MG63 (cell line): Measurements from ENCODE around the gene DNPEP. TPM values are rescaled to one million over a fixed set of nuclear protein-coding genes. Genes with fewer than 3 reads are reported as not detected.
"Not testable (repeated sequence)": the region's sequence is repeated elsewhere in the genome, so short reads cannot be mapped to it uniquely, and the experiment has no call there.

Experiments used
- DNase-seq: peaks from one replicate; pipeline ENCODE4 v3.0.0-alpha.2; 2020
- H3K27me3 ChIP-seq: fragments of 250-450 bp; sonication (Bioruptor Pico); 2 replicates; pipeline ENCODE4 v1.5.1; 2020; ENCODE audit warnings: mild to moderate bottlenecking, moderate library complexity
- H3K36me3 ChIP-seq: fragments of 250-450 bp; sonication (Bioruptor Pico); 2 replicates; pipeline ENCODE4 v1.5.1; 2020; ENCODE audit warnings: mild to moderate bottlenecking, moderate library complexity
- H3K4me3 ChIP-seq: fragments of 250-450 bp; sonication (Bioruptor Pico); 2 replicates; pipeline ENCODE4 v1.5.1; 2020; ENCODE audit warnings: mild to moderate bottlenecking, moderate library complexity
- H3K9me3 ChIP-seq: fragments of 250-450 bp; sonication (Bioruptor Pico); 2 replicates; pipeline ENCODE4 v1.5.1; 2020; ENCODE audit warnings: mild to moderate bottlenecking, moderate library complexity
- total RNA-seq: library from RNA; depleted of rRNA; stranded (reverse); fragments of >200 nt; shearing (Covaris generic); gene quantifications from 2 replicates; pipeline ENCODE4 v1.2.3, GENCODE V29; 2014; ENCODE audit warnings: low replicate concordance

Gene DNPEP
- total RNA-seq, 1 experiment from 2014 or later: 73.1 TPM

GRCh38 chr2:219422952-219423534, 35.3 kb upstream of the DNPEP start:
- Histone ChIP-seq H3K36me3 (no peaks in the 10 kb centered on the region), H3K27me3 (no peaks in the 10 kb centered on the region), H3K4me3 (no peak overlapping the region), H3K9me3 (no peaks in the 10 kb centered on the region)
- DNase-seq: peak; percentile 45

- DNase-seq: no peak
- Histone ChIP-seq H3K9me3 (no peaks in the 10 kb centered on the region), H3K4me3 (no peak overlapping the region), H3K27me3 (no peaks in the 10 kb centered on the region), H3K36me3 (no peaks in the 10 kb centered on the region)
Observed at GRCh38 chr2:219421323-219421722, 33.6 kb upstream of the DNPEP start.

DNA sequence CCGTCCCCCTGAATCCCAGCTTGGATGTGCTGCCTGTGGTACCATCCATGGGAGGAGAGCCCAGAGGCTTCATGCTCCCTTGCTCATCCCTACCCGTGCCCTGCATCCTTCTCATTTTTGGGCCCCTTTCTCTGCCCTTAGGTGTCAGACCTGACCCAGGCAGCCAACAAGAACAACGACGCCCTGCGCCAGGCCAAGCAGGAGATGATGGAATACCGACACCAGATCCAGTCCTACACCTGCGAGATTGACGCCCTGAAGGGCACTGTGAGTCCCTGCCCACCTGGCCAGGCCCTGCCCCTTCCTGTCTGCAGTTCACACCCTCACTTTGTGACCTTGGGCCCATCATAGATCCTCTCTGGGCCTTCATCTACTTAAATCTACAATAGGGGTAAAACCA, 33.0 kb upstream of the DNPEP start:
- no peaks in the 10 kb centered on the region for H3K27me3 ChIP-seq
- DNase-seq: no peak
- H3K36me3 ChIP-seq: no peaks in the 10 kb centered on the region
- no peak overlapping the region for H3K4me3 ChIP-seq
- no peaks in the 10 kb centered on the region for H3K9me3 ChIP-seq

GRCh38 chr2:219419331-219420197, 31.9 kb upstream of the DNPEP start:
- DNase-seq: peak; percentile 57
- H3K27me3 ChIP-seq: no peaks in the 10 kb centered on the region
- no peaks in the 10 kb centered on the region for H3K36me3 ChIP-seq
- H3K9me3 ChIP-seq: no peaks in the 10 kb centered on the region
- H3K4me3 ChIP-seq: no peak overlapping the region

DNA sequence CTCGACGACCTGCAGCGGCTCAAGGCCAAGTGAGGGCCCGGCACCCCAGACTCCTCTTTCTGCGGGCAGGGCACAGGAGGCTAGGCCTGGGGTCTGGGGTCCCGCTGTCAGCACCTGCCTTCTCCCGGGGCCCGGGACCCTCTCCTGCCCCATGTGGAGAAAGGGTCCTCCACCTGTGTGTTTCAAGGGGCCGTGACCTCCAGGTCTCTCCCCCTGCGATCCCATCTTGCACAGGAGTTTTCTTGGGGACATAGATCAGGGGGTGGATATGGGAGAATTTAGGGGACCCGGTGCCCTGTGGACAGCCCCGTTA, 31.3 kb upstream of the DNPEP start:
- no peaks in the 10 kb centered on the region for H3K36me3 ChIP-seq
- DNase-seq: no peak
- no peaks in the 10 kb centered on the region for H3K27me3 ChIP-seq
- no peaks in the 10 kb centered on the region for H3K9me3 ChIP-seq
- H3K4me3 ChIP-seq: no peak overlapping the region

GRCh38 chr2:219418155-219419011, 30.7 kb upstream of the DNPEP start, which contains the start of gene DES:
DES (plus strand) TSS chr2:219418377; CDS start chr2:219418463, 86 bp downstream.
- H3K9me3 ChIP-seq: no peaks in the 10 kb centered on the region
- no peaks in the 10 kb centered on the region for H3K36me3 ChIP-seq
- no peak within 1 kb of the TSS for H3K4me3 ChIP-seq
- DNase-seq: no peak
- H3K27me3 ChIP-seq: no peaks in the 10 kb centered on the region

DNA sequence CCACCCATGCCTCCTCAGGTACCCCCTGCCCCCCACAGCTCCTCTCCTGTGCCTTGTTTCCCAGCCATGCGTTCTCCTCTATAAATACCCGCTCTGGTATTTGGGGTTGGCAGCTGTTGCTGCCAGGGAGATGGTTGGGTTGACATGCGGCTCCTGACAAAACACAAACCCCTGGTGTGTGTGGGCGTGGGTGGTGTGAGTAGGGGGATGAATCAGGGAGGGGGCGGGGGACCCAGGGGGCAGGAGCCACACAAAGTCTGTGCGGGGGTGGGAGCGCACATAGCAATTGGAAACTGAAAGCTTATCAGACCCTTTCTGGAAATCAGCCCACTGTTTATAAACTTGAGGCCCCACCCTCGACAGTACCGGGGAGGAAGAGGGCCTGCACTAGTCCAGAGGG, 29.7 kb upstream of the DNPEP start:
- H3K27me3 ChIP-seq: no peaks in the 10 kb centered on the region
- H3K36me3 ChIP-seq: no peaks in the 10 kb centered on the region
- H3K4me3 ChIP-seq: no peak overlapping the region
- H3K9me3 ChIP-seq: no peaks in the 10 kb centered on the region
- DNase-seq: peak; percentile 81

GRCh38 chr2:219416938-219417337, 29.2 kb upstream of the DNPEP start:
- Histone ChIP-seq H3K27me3 (no peaks in the 10 kb centered on the region), H3K4me3 (no peak overlapping the region), H3K36me3 (no peaks in the 10 kb centered on the region), H3K9me3 (no peaks in the 10 kb centered on the region)
- DNase-seq: no peak

DNA sequence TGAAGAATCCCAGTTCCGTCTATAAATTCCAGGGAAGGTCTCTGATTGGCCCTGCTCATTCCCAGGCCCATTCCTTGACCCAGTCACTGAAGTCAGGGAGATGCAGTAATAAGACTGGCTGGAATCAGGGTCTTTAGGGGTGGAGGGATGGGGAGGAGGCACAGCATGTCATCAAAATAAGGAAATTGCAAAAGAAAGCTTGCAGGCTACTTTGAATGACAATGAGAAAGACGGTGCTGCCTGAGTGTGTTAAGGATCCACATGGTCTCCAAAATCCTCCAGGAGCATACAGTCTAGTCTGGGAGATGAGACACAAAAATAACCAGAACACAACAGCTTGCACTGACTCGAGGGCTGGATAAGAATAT, 28.5 kb upstream of the DNPEP start:
- Histone ChIP-seq H3K4me3 (no peak overlapping the region), H3K36me3 (no peaks in the 10 kb centered on the region), H3K9me3 (no peaks in the 10 kb centered on the region), H3K27me3 (no peaks in the 10 kb centered on the region)
- no peak for DNase-seq

DNA sequence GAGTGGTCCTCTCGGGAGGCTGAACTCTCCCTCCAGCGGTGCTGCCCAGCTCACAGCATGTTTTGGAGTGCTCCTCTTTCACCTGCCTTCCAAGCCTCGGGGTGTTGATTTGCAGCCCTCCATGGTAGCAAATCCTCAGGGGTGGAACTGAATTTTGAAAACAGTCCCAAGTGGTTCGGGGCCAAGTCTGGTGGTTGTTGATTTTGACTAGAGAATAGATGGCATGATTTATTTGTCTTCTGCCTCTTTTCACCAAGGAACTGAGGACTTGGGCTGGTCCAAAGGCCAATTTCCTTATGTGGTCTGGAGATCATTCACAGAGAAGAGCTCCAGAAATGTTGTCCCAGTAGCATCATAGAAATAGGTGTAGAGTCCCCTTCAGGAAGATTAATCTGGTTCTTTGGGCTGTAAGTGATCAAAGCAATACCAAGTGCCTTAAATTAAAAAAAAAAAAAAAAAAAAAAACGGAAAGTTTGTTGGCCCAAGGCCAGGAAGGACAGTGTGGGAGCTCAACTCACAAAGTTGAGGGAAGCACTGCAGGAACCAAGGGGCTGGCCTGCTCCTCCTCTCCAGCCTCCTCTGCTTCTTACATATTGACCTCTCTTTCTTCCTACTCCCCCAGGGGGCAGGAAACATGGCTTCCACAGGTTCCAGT, 28.0 kb upstream of the DNPEP start:
- H3K36me3 ChIP-seq: no peaks in the 10 kb centered on the region
- H3K27me3 ChIP-seq: no peaks in the 10 kb centered on the region
- no peaks in the 10 kb centered on the region for H3K9me3 ChIP-seq
- no peak overlapping the region for H3K4me3 ChIP-seq
- no peak for DNase-seq

GRCh38 chr2:219414857-219415256, 27.1 kb upstream of the DNPEP start:
- H3K9me3 ChIP-seq: no peaks in the 10 kb centered on the region
- H3K27me3 ChIP-seq: no peaks in the 10 kb centered on the region
- DNase-seq: no peak
- no peaks in the 10 kb centered on the region for H3K36me3 ChIP-seq
- no peak overlapping the region for H3K4me3 ChIP-seq

GRCh38 chr2:219410390-219410789, 22.7 kb upstream of the DNPEP start:
- H3K36me3 ChIP-seq: no peaks in the 10 kb centered on the region
- DNase-seq: no peak
- H3K27me3 ChIP-seq: no peaks in the 10 kb centered on the region
- H3K4me3 ChIP-seq: no peak overlapping the region
- no peaks in the 10 kb centered on the region for H3K9me3 ChIP-seq

- no peaks in the 10 kb centered on the region for H3K27me3 ChIP-seq
- no peaks in the 10 kb centered on the region for H3K36me3 ChIP-seq
- H3K4me3 ChIP-seq: no peak overlapping the region
- no peaks in the 10 kb centered on the region for H3K9me3 ChIP-seq
- DNase-seq: no peak
Observed at GRCh38 chr2:219409619-219410018, 21.9 kb upstream of the DNPEP start.

DNA sequence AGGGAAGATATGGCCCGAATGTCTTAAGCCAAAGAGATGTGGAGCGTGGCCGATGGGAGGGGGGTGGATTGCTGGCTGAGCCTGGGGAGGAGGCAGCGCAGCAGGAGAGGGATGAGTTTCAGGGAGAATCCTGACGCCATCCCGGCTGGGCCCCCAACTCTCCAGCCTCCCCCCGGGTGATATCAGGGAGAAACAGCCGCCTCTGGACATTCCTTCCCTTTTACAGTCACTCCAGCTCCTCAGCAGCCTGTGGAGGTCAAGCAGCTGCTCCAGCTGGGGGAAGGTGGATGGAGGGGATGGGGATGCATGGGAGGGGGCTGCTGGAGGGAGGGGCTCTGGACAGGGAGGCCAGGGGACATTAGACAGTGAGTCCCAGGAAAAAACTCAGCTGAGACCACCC, 20.9 kb upstream of the DNPEP start:
- Histone ChIP-seq H3K27me3 (no peaks in the 10 kb centered on the region), H3K9me3 (no peaks in the 10 kb centered on the region), H3K36me3 (no peaks in the 10 kb centered on the region), H3K4me3 (no peak overlapping the region)
- no peak for DNase-seq

GRCh38 chr2:219408204-219408603, 20.5 kb upstream of the DNPEP start:
- DNase-seq: no peak

GRCh38 chr2:219407343-219407742, 19.6 kb upstream of the DNPEP start:
- not testable (repeated sequence) for DNase-seq, H3K9me3 ChIP-seq

More at GRCh38 chr2:219408204-219408603, 20.5 kb upstream of the DNPEP start:
- Histone ChIP-seq H3K9me3 (no peaks in the 10 kb centered on the region), H3K27me3 (no peaks in the 10 kb centered on the region), H3K4me3 (no peak overlapping the region), H3K36me3 (no peaks in the 10 kb centered on the region)

GRCh38 chr2:219406861-219407230, 19.1 kb upstream of the DNPEP start:
- DNase-seq: peak; percentile 97
- H3K36me3 ChIP-seq: no peaks in the 10 kb centered on the region
- no peaks in the 10 kb centered on the region for H3K27me3 ChIP-seq
- H3K9me3 ChIP-seq: no peaks in the 10 kb centered on the region
- no peak overlapping the region for H3K4me3 ChIP-seq

More at GRCh38 chr2:219407343-219407742, 19.6 kb upstream of the DNPEP start:
- not testable (repeated sequence) for H3K27me3 ChIP-seq, H3K4me3 ChIP-seq, H3K36me3 ChIP-seq
